ENCODE data around the gene MALT1.
A peak's percentile ranks its signal among the peaks of the same experiment; 100 is the strongest.
"Not testable (repeated sequence)": the region's sequence is repeated elsewhere in the genome, so short reads cannot be mapped to it uniquely, and the experiment has no call there.

The MALT1 gene

GRCh38 chr18:58732471-58732870, 61.2 kb downstream of the MALT1 start:
- no peak for DNase-seq (ENCODE audit: low read depth in 2 of 2)

- no peak for DNase-seq (ENCODE audit: low read depth in 2 of 2)
These were observed 62.6 kb downstream of the MALT1 start for GRCh38 chr18:58733866-58734265.

- DNase-seq (ENCODE audit: low read depth in 2 of 2), result no peak
These were observed 67.1 kb downstream of the MALT1 start for GRCh38 chr18:58738322-58738721.

DNA sequence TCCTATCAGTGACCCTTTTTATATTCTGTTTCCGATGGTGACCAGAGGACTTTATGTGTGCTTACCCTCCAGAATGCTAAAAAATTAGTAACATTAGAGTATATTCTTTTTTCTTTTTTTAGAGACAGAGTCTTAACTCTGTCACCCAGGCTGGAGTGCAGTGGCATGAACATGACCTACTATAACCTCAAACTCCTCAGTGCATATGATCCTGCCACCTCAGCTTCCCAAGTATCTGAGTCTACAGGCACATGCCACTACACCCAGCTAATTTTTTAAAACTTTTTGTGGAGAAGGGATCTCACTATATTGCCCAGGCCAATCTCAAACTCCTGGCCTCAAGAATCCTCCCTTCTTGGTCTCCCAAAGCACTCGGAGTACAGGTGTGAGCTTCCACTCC, 74.6 kb downstream of the MALT1 start:
- DNase-seq (ENCODE audit: low read depth in 2 of 2), result no peak

DNA sequence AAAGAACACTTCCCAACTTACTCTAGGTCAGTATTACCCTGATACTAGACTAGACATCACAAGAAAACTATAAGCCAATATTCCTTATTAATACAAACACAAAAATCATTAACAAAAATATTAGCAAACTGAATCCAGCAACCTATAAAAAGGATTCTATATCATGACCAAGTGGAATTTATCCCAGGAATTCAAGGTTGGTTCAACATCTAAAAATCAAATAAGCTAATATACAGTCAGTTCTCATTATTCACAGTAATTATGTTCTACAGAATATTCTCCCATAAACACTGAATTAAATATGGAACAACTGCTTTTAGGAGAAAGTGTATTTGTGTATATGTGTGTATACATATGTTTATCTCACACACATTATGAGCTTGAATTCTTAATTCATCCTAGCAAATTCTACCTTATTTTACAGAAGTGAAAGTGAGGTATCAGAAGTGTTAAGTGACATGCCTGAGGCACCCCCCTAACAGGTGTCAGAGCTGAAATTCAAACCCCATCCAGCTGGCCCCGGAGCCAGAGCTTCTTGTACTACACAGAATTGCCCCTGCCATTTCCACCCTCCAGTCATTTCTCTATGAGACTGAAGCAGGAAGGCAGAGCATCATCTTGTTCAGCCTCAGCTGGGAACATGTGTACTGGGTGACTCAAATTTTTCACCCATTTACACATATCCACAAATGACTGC, 77.8 kb downstream of the MALT1 start:
- DNase-seq (ENCODE audit: low read depth in 2 of 2), result no peak

GRCh38 chr18:58753976-58754375, 82.7 kb downstream of the MALT1 start:
- no peak for DNase-seq (ENCODE audit: low read depth in 2 of 2)

- no peak for DNase-seq (ENCODE audit: low read depth in 2 of 2)
These were observed 83.3 kb downstream of the MALT1 start for GRCh38 chr18:58754544-58755068.

- DNase-seq (ENCODE audit: low read depth in 2 of 2), result no peak
These were observed 84.2 kb downstream of the MALT1 start for GRCh38 chr18:58755304-58756010.

GRCh38 chr18:58756148-58756547, 84.9 kb downstream of the MALT1 start:
- DNase-seq (ENCODE audit: low read depth in 2 of 2), result no peak

- DNase-seq (ENCODE audit: low read depth in 2 of 2), result no peak
These were observed 85.5 kb downstream of the MALT1 start for GRCh38 chr18:58756596-58757240.

- DNase-seq (ENCODE audit: low read depth in 2 of 2), result not testable (repeated sequence)
These were observed 86.1 kb downstream of the MALT1 start for GRCh38 chr18:58757351-58757750.

GRCh38 chr18:58758046-58758445, 86.8 kb downstream of the MALT1 start:
- no peak for DNase-seq (ENCODE audit: low read depth in 2 of 2)

GRCh38 chr18:58758606-58759005, 87.3 kb downstream of the MALT1 start:
- DNase-seq (ENCODE audit: low read depth in 2 of 2), result no peak

DNA sequence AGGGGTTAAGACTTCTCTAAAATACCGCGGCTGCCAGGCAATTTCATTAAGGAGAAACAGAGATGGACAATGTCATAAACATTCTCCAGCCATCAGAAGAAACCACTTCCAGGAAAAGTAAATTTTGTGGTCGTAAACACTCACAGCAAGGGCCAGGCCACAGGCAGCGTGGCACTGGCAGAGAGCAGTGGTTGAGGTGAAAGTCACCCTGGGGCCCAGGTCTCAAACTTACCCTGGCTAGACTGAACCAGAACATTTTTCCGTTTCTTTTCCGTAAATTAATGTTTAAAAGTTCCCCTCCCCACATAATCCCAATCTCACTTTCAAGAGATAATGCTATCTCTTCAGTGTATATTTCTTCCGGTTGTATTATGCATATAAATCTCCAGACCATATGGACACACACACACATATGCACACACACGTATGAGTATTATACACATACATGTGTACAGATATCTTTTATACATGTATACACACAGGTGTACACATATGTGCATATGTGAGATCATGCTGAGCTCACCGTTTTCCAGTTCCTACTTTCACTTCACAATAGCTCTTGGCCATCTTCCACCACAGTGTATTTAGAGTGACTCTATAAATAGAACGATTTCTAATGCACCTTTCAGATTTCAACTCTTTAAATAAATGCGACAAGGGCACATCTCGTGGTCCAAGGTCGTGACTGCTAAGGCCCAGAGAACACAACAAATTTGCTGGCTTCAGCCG, 90.1 kb downstream of the MALT1 start:
- no peak for DNase-seq (ENCODE audit: low read depth in 2 of 2)

- DNase-seq (ENCODE audit: low read depth in 2 of 2), result no peak
These were observed 90.9 kb downstream of the MALT1 start for GRCh38 chr18:58761970-58762780.

DNA sequence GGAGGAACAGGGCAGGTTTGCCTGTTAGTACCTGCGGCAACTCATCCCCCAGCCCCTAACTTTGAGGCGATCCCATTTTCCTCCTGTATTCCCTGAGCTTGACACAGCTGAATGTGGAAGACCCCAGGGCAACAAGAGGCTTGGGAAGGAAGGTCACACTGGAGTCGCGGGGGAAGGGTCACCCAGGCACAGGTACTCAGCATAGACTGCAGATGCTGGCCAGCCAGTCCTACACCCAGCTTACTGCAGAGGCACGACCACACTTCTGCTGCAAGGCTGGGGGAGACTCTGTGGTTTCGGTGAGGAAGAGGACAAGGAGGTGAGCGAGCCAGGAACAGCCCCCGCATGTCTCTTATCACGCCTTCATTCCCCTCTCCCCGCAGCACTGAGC, 91.5 kb downstream of the MALT1 start:
- no peak for DNase-seq (ENCODE audit: low read depth in 2 of 2)

DNA sequence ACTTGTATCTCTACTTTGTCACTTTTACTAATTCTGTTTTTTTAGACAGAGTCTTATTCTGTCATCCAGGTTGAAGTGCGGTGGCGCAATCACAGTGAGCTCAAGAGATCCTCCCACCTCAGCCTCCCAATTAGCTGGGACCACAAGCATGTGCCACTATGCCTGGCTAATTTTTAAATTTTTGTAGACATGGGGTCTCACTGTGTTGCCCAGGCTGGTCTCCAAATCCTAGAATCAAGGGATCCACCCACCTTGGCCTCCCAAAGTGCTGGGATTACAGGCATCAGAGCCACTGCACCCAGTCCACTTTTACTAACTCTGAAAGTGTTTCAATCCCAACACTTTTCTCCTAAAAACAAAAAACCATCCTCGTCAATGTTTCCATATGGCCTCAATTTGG, 94.9 kb downstream of the MALT1 start:
- no peak for DNase-seq (ENCODE audit: low read depth in 2 of 2)

DNA sequence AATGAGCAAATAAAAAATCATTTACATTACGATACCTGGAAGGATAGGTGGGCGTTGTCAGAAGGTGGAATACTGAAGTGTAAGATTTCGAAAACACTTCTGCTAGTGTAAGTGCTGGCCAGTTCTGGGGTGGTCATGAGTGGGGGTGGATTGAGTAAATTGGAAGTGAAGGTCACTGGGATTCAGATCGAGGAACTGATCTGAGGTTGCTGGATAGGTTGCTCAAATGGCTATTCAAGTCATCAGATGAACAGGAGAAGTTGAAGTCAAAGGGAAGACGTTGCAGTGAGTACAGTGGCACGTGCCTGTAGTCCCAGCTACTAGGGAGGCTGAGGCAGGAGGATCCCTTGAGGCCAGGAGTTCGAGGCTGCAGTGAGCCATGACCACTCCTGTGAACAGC, 95.7 kb downstream of the MALT1 start:
- no peak for DNase-seq (ENCODE audit: low read depth in 2 of 2)

- peak; percentile 53 to 66 for DNase-seq (ENCODE audit: low read depth in 2 of 2)
These were observed 97.2 kb downstream of the MALT1 start for GRCh38 chr18:58768293-58768974.

GRCh38 chr18:58769321-58769720, 98.1 kb downstream of the MALT1 start:
- DNase-seq (ENCODE audit: low read depth in 2 of 2), result no peak

DNA sequence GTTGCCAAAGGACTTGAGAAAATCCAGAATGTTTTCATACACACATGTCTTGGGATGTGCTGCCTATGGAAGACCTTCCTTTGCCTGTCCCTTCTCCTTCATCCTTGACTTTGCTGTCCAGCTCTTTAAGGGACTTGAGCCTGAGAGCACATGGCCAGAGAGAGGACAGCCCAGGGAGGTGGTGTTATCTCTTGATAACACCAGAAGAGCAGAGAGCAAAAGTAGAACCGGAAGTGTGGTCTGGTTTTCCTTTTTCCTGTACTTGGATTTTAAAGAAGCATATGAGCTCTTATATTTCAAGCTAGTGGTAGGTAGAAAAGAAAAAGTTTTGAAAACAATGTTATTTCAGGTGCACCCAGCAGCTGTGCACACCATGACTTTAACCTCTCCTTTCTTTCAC, 99.3 kb downstream of the MALT1 start:
- no peak for DNase-seq (ENCODE audit: low read depth in 2 of 2)

Measured in stimulated activated CD4-positive, alpha-beta T cell treated with anti-CD3 and anti-CD28 coated beads, Interleukin-1b, Interleukin-23, amount 100 ng/mL, for 4 hours (primary cell).